LHCN-M2 (cell line): ENCODE results near the gene NSRP1. TPM values are rescaled to one million over a fixed set of nuclear protein-coding genes. Genes with fewer than 3 reads are reported as not detected.
"Not testable (repeated sequence)": the region's sequence is repeated elsewhere in the genome, so short reads cannot be mapped to it uniquely, and the experiment has no call there.

Source experiments
- DNase-seq: peaks from one replicate; pipeline ENCODE4 v3.0.0-alpha.2; 2012; ENCODE audit warnings: low read depth
- total RNA-seq: library from RNA; depleted of rRNA; stranded (reverse); fragments of >200 nt; gene quantifications from 2 replicates; pipeline ENCODE4 v1.2.3, GENCODE V29; 2014; rRNA removed

The NSRP1 gene
- total RNA-seq, 1 experiment from 2014 or later = 16.1 TPM

DNA sequence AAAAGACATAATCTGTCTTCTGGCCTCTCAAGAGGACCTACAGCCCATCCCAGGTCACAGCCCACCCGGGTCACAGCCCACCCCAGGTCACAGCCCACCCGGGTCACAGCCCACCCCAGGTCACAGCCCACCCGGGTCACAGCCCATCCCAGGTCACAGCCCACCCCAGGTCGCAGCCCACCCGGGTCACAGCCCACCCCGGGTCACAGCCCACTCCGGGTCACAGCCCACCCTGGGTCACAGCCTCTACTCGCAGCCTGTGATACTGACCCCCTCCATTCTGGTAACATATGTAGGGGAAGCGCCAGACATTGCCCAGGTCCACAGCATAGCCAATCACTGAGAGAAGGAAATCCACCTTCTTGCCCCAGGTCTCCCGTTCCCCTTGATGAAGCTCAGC, 104.7 kb downstream of the NSRP1 start:
- DNase-seq = no peak

DNA sequence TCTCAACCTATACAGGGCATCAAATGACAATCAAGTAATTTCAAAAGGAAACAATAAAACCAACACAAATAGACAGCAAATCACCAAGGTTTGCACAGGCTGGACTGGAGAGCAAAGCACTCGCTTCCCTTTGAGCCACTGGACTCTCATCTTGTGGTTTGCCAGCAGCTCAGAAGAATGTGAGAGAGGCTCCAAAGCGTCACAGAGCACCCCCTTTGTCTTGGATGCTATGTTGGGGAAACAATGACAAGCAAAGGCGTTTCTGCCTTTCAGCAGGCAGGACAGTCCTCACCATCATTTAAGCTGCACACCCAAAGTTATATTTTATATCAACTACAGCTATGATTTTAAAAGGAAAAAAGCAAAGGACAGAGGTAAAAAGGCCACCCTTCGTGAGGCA, 105.6 kb downstream of the NSRP1 start:
- no peak for DNase-seq

DNA sequence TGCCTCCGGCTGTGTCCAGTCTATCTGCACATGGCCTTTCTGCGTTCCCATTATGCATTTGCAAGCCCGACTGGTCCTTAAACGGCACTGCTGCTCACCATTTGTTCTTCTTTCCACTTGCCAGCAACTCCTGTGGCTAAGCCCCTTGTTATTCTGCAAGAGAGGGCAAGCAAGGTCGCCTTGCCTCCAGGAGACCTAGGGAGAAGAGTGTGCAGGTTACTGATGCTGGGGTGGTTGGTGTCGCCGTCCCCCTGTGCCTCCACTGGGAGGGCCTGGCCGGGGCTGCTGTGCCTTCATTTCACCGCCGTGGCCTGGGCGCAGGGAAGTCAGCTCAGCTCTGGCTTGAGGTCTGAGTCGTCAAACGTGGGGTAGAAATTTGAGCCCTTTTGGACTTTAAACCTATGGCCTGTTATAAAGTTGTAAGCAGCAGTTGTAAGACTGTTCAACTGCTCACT, 106.1 kb downstream of the NSRP1 start:
- no peak for DNase-seq

DNA sequence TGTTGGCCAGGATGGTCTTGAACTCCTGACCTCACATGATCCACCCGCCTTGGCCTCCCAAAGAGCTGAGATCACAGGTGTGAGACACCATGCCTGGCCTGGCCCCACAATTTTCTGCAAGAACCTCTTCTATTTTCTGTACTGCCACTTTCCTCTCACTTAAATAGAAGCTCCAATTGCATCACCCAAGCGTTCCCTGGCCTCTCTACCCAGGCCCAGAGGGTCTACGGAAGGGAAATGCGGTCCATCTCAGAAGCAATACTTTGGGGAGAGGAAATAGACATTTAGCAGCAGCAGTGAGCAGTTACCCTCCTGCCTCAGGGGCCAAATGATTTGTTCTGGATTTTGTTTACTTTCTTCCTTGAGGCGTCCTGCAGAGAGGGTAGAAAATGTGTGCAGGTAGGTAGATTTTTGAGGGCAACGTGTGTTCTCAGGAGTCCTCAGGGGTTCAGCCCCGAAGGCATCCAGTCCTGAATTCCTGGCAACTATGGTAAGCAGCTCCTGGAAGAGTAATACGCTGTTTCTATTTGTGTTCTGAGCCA, 107.9 kb downstream of the NSRP1 start:
- DNase-seq = no peak

DNA sequence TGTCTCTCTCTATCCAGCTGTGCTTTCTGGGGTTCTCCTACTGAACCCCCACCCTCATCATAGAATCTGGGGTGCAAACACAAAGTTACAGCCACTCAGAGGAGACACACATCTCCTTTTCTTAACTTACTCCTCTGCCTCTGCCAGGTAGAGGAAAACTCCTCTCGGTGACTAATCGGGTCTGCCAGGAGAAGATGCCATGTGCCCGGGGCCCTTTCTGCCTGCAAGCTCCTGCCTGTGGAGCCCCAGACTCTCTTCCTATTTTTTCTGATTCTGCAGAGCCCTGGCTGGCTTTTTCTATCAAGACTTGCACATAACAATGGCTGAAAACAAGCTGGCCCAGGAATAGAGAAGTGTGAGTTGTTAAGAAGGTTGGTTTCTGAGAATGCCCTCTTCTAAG, 108.5 kb downstream of the NSRP1 start:
- no peak for DNase-seq

DNA sequence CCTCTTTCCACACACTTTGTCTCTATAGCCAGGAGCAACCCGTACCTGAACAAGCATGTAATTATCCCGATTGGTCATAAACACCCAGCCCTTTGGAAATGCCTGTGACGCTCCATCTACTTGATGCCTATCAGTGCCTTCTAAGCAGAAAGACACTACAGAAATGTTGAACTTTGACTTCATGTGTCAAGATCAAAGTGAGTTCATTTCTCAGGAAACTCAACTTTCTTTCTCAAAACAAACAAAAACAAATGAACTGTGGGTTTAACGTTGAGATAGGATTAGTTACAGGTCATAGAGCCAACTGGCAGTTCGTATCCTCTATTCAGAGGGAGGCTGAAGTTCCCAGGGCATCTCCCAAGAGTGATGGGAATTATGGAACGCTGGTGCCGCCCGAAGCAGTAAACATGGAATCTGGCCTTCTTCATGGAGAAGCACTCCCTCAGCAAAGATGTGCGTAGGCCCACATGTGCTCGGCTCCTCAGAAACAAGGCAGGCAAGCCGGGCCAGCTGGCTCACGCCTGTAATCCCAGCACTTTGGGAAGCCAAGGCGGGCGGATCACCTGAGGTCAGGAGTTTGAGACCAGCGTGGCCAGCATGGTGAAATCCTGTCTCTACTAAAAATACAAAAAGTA, 109.4 kb downstream of the NSRP1 start:
- DNase-seq = no peak

DNA sequence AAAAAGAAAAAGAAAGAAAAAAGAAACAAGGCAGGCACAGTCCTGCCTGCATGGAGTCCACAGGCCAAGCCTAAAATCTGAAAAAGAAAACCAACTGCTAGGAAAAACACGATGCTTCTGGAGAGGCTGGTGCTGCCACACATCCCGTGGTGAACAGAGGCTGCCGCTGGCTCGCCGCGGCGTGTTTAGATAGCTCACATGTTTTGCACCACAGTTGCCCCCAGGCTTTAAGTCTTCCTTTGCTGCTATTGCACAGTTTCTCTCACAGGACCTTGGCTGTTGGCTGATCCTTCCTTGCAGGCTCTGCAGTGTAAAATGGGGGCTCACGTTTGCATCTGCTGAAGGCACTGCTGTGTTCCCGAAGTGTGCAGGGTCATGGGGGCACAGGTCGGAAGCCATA, 110.3 kb downstream of the NSRP1 start:
- no peak for DNase-seq

DNA sequence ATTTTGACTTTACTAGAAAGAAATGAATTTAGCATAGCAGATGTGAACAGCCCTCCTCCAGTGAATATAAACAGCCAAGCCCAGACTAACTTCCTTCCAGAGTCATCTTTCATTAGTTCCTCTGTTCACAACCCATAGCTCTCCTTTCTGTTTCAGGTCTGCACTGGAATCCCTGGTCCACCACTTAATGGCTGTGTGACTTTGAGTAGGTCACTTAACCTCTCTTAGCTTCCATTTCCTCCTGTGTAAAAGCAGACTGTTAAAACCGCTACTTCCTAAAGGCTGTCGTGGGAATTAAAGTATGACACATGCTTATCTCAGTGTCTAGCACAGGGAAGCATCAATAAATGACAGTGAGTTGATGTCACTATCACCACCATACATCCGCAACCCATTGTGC, 111.4 kb downstream of the NSRP1 start:
- no peak for DNase-seq

DNA sequence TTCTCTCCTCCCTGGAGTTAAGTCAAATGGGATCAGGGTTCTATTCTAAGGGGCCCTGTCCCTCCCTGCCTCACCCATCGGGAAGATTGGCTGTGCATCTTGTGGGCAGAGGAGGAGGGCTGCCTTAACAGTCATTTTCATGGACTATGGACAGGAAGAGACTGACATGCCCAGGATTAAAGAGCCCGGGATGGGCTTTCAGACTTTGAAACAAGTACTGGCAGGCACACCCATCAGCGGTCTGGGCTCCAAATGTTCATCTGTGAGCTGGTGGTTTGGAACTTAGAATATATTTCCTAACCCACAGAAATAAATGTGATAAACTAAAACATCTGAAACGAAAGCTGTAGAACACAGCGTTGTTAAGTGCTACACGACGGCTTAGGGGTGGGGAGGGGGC, 112.4 kb downstream of the NSRP1 start:
- no peak for DNase-seq

DNA sequence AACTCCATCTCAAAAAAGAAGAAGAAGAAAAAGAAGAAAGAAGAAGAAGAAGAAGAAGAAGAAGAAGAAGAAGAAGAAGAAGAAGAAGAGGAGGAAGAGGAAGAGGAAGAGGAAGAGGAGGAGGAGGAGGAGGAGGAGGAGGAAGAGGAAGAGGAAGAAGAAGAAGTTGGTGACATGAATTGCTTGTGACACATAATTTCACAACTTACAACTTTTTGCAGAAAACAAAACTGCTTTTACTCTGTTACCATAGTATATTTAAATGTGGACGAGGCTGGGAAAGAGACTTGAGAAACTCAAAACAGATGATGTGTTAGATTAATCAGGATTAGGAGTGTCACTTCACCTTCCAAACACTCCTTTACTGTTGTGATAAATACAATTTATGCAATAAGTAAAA, 113.4 kb downstream of the NSRP1 start:
- DNase-seq = not testable (repeated sequence)

DNA sequence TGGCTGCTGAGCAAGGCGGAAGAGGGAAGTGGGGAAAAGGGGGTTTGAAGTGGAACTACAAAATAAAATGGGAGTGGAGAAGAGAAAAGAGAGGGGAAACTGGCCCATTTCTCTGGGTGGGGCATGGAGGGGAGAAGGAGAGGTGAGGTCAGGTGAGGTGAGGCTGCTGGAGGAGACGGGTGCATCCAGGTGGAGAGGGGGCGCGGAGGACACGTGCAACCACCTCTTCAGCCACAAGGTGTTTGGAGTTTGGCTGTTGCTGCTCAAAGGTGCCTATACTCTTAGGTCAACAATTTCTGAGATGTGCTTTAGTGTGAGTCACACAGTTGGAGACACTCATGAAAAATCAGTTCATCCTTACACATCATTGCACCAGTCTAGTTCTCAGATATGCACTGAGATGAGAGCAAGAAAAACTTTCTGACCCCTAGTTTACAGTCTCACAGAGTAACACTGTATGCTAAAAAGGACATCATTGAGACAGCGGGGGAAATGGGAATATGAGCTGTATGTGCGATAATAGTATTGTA, 114.0 kb downstream of the NSRP1 start:
- DNase-seq = no peak

DNA sequence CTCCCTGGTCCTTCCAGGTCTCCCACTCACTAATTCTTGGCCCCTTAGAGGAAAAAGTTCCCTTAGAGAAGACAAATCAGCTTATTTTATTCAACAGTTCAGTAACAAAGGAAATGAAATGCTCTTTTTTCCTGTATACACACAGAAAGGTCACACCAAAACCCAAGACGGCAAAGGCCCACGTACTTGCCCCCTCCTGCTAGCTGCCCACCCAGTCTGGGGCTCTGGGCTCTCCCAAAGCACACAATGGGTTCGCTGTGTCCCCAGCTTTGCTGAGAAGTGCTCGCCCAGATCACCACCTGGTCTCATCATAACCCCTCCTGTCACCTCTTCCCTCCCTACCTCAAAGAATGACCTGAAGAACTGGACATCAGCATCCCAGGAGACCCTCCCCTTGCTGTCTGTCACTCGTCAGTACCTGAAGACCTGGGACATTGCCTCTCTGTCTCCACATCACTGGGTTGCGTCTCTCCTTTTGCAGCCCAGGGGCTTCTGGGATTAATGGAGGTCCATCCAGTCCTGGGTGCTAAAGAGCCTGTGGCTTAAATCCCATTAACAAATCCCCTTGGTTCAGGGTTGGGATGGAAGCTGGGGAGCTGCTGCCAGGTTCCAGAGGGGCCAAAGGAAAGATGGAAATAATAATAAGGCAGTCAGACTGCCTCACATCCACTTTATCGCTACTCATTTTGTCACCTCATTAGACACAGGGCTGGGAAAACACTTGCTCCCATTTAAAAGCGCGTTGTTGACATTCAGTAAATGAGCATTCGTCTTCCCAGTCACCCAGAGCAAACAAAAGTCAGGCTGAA, 115.6 kb downstream of the NSRP1 start:
- DNase-seq = no peak

DNA sequence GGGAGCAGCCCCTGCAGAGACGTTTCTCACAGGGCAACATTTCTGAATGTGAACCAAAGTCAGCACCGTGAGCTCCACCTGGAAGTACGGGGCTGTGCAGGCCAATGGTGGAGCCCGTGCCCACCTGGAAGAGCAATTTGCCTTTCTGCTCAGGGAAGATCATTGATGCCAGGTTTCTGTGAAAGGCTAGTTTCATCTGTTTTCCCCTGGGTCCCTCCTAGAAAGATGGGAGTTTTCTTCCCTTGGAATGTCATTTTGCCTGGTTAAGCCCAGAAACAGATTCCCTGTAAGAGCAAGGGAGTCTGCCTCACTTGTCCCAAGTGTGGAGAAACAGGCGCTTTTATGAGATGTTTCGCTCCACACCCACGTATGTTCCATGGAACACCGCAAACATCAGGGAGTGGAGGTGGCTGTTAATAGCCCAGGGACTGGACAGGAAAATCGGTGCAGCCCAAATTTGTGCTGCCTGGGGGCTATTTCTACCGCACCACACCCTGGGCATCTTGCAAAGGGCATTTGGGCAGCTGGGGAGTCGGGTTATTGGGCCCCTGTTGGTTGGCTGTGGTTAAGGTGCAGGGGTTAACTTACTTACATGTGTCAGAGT, 116.3 kb downstream of the NSRP1 start:
- no peak for DNase-seq

DNA sequence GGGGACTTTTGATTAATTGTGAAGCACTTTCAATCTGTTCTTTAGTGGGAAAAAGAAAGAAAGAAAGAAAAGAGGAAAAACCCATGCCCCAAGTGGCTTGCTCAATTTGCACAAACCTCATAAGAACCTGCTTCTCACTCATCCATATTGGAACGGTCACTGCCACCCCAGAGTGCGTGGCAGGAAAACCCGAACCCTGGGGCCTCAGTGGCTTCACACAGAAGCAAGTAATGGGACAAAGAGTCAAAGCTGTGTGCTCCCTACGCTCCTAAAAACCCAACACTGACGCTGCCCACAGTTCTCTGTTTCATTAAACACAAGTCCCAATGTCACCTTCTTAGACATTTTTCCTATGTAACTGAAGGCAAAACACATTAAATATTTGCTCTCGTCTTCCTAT, 117.7 kb downstream of the NSRP1 start:
- no peak for DNase-seq

DNA sequence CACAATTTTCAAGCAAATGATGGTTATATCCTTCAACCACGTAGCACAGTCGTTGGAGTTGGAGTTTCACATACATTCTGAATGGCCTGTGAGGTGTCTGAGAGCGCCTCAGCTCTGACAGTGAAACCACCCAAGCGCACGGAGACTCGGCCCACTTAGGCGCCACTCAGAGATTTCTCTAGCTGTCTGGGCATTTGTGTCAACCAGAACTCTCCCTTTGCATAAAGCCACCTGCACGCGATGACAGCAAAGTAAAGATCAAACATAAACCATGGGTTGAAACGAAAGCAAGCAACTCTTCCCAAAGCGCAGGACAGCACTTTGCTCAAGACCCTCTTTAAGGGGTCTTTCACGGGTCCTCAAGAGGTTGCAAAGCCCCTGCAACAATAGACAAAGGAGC, 118.3 kb downstream of the NSRP1 start:
- DNase-seq = no peak

DNA sequence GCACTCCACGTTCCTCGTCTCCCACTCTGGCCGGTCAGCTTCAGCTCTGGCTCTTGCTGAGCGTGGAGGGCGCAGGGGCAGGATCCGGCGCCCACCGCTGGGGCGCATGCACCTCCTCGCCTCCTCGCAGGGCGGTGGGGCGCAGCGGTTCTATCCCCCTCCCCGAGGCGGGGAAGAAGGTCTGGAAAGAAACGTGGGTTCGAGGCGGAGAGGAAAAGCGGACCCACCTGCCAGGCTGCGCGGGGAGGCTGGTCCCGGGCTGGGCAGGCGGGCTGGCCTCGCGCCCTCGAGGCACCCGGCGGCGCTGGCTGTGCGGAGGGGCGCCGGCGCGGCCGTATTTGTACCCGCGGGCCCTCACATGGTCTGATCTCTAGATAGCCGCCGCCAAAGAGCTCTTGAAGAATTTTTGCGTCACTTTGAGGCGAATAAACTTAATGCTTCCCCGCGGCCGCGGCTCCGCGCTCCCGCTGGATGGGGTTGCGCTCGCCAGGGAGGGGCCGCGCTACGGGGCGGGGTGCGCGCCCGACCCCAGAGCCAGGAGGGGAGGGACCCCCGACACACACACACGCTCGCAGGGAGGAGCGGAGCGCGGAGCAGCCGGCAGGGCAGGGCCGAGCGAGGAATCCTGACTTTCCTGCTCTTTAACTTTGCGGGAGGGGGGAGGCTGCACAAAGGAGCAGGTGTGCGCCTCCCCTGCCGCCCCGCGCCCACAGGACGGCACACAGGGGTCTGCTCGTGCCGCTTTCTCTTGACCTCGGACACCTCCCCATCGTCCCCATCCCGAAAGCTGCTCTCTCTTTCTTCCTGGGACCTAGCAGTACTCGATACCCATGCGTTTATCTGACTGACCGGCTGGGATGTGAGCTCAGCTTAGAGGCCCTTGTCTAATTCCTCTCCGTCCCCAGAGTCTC, 119.0 kb downstream of the NSRP1 start, which contains the start of gene SLC6A4:
TSS of gene SLC6A4 (minus strand) at position 312 of the 911 bp plus-strand sequence. CDS start 13,739 bp downstream, outside the sequence.
- no peak for DNase-seq

Other genes starting within 250 kb of the NSRP1 start
- gene SSH2, start 186.6 kb upstream of the NSRP1 start, total RNA-seq = 10.8 and 16.5 TPM in 2 replicates
- gene EFCAB5, start 175.2 kb upstream of the NSRP1 start, total RNA-seq = 0.06 TPM in 2 replicates
- gene SLC6A4, start 118.9 kb downstream of the NSRP1 start, total RNA-seq = not detected in 2 replicates
- gene BLMH, start 175.1 kb downstream of the NSRP1 start, total RNA-seq = 15.1 and 15.8 TPM in 2 replicates
- gene TMIGD1, start 217.2 kb downstream of the NSRP1 start, total RNA-seq = not detected in 2 replicates